Astrocyte of the cerebellum (primary cell): Measurements from ENCODE around the gene TRIM25.

Source experiments
- DNase-seq: peaks from one replicate; pipeline ENCODE4 v3.0.0-alpha.2; 2011; ENCODE audit warnings: low read depth
- H3K4me3 ChIP-seq: 2 replicates; pipeline ENCODE4 v1.5.1; 2011; ENCODE audit warnings: mild to moderate bottlenecking, low read depth, low read length, moderate library complexity
- CTCF ChIP-seq: IDR thresholded peaks from 2 replicates; pipeline ENCODE4 v1.5.1; 2012; ENCODE audit warnings: low read length, low read depth, moderate library complexity, mild to moderate bottlenecking; ENCODE audit errors: missing control alignments
- in situ Hi-C: cut with HindIII; loops from 2 replicates; pipeline ENCODE4 v1.10.0; 2017; ENCODE audit warnings: low sequenced_read_pairs

Gene TRIM25

GRCh38 chr17:56891751-56892150 is 22.1 kb downstream of the TRIM25 start:
- in situ Hi-C loops: no loop called here
- TF ChIP-seq CTCF: peak; percentile 25
- DNase-seq: no peak
- H3K4me3 ChIP-seq: no peak overlapping the region

GRCh38 chr17:56890906-56891674 is 22.8 kb downstream of the TRIM25 start:
- no peak for DNase-seq
- in situ Hi-C loops: no loop called here
- H3K4me3 ChIP-seq: no peak overlapping the region
- TF ChIP-seq CTCF: no peak

GRCh38 chr17:56890390-56890789 is 23.5 kb downstream of the TRIM25 start:
- DNase-seq: no peak
- TF ChIP-seq CTCF: no peak
- no peak overlapping the region for H3K4me3 ChIP-seq
- in situ Hi-C loops: no loop called here

GRCh38 chr17:56887552-56888467 is 26.0 kb downstream of the TRIM25 start:
- in situ Hi-C loops: no loop called here
- no peak overlapping the region for H3K4me3 ChIP-seq
- DNase-seq: no peak
- no peak for TF ChIP-seq CTCF

GRCh38 chr17:56887105-56887504 is 26.7 kb downstream of the TRIM25 start:
- in situ Hi-C loops: no loop called here
- no peak overlapping the region for H3K4me3 ChIP-seq
- DNase-seq: no peak
- TF ChIP-seq CTCF: no peak

- TF ChIP-seq CTCF: no peak
- no peak overlapping the region for H3K4me3 ChIP-seq
- in situ Hi-C loops: no loop called here
- DNase-seq: no peak
Observed at GRCh38 chr17:56886288-56886731, 27.5 kb downstream of the TRIM25 start.
